ENCODE measurements around the gene TLDC2.
"Not testable (repeated sequence)": the region's sequence is repeated elsewhere in the genome, so short reads cannot be mapped to it uniquely, and the experiment has no call there.

The TLDC2 gene

GRCh38 chr20:36866681-36867495, 9.1 kb upstream of the TLDC2 start:
- DNase-seq (ENCODE audit: low read depth in 3 of 3): no peak

- no peak for DNase-seq (ENCODE audit: low read depth in 3 of 3)
Measured at GRCh38 chr20:36871640-36872570, 4.0 kb upstream of the TLDC2 start.

GRCh38 chr20:36872852-36873251, 3.1 kb upstream of the TLDC2 start:
- DNase-seq (ENCODE audit: low read depth in 3 of 3): no peak

GRCh38 chr20:36873498-36874189, 2.3 kb upstream of the TLDC2 start:
- DNase-seq (ENCODE audit: low read depth in 3 of 3): no peak

GRCh38 chr20:36875093-36875492, 845 bp upstream of the TLDC2 start:
- DNase-seq (ENCODE audit: low read depth in 3 of 3): not testable (repeated sequence)

GRCh38 chr20:36876473-36876833, 515 bp downstream of the TLDC2 start:
- DNase-seq (ENCODE audit: low read depth in 3 of 3): no peak

- DNase-seq (ENCODE audit: low read depth in 3 of 3): no peak
Measured at GRCh38 chr20:36878941-36879340, 3.0 kb downstream of the TLDC2 start.

GRCh38 chr20:36880741-36881250, 4.9 kb downstream of the TLDC2 start:
- no peak for DNase-seq (ENCODE audit: low read depth in 3 of 3)

- no peak for DNase-seq (ENCODE audit: low read depth in 3 of 3)
Measured at GRCh38 chr20:36881331-36881730, 5.4 kb downstream of the TLDC2 start.

GRCh38 chr20:36881888-36882287, 6.0 kb downstream of the TLDC2 start:
- DNase-seq (ENCODE audit: low read depth in 3 of 3): no peak

GRCh38 chr20:36883977-36884535, 8.1 kb downstream of the TLDC2 start:
- no peak for DNase-seq (ENCODE audit: low read depth in 3 of 3)

- DNase-seq (ENCODE audit: low read depth in 3 of 3): no peak
Measured at GRCh38 chr20:36885356-36885755, 9.4 kb downstream of the TLDC2 start.

GRCh38 chr20:36886859-36887751, 11.2 kb downstream of the TLDC2 start:
- DNase-seq (ENCODE audit: low read depth in 3 of 3): peak; percentile 73 to 82 (median 77)

- no peak for DNase-seq (ENCODE audit: low read depth in 3 of 3)
Measured at GRCh38 chr20:36887752-36888090, 11.8 kb downstream of the TLDC2 start.

GRCh38 chr20:36888880-36889516, 13.1 kb downstream of the TLDC2 start:
- DNase-seq (ENCODE audit: low read depth in 3 of 3): no peak

- DNase-seq (ENCODE audit: low read depth in 3 of 3): no peak
Measured at GRCh38 chr20:36890586-36890985, 14.6 kb downstream of the TLDC2 start.

- no peak for DNase-seq (ENCODE audit: low read depth in 3 of 3)
Measured at GRCh38 chr20:36891211-36891610, 15.3 kb downstream of the TLDC2 start.

- no peak for DNase-seq (ENCODE audit: low read depth in 3 of 3)
Measured at GRCh38 chr20:36893801-36894200, 17.9 kb downstream of the TLDC2 start.

- DNase-seq (ENCODE audit: low read depth in 3 of 3): no peak
Measured at GRCh38 chr20:36895036-36895435, 19.1 kb downstream of the TLDC2 start.

- DNase-seq (ENCODE audit: low read depth in 3 of 3): no peak
Measured at GRCh38 chr20:36904690-36905089, 28.8 kb downstream of the TLDC2 start.

Measured in stimulated activated CD4-positive, alpha-beta T cell treated with anti-CD3 and anti-CD28 coated beads, TNF-alpha, amount 100 ng/mL, for 48 hours (primary cell).